Gastroesophageal sphincter (tissue), 4 donors: ENCODE results near the gene TSHZ2. TPM values are rescaled to one million over a fixed set of nuclear protein-coding genes. Genes with fewer than 3 reads are reported as not detected.

ENCODE experiments used
- ATAC-seq: fragments of 150-250 bp; one replicate; pipeline ENCODE4 v1.9.1; 2016; ENCODE audit warnings: mild to moderate bottlenecking, moderate library complexity
- H3K27ac ChIP-seq, 4 donors: fragments of 200-600 bp; sonication (generic) in 3 of 4; 1 replicate in 3 of 4; 2 replicates in 1 of 4; pipeline ENCODE4 v1.5.1; 2016 to 2019
- H3K27me3 ChIP-seq: fragments of 200-600 bp; sonication (generic); one replicate; pipeline ENCODE4 v1.5.1; 2019
- H3K36me3 ChIP-seq, 2 donors: fragments of 200-600 bp; sonication (generic); one replicate each; pipeline ENCODE4 v1.5.1; 2019; ENCODE audit warnings: control low read depth in 1 of 2
- H3K4me1 ChIP-seq, 3 donors: fragments of 200-600 bp; sonication (generic); 1 replicate in 2 of 3; 2 replicates in 1 of 3; pipeline ENCODE4 v1.5.1; 2016 to 2019; ENCODE audit warnings: control low read depth in 2 of 3
- H3K4me3 ChIP-seq, 2 donors: fragments of 200-600 bp; sonication (generic); one replicate each; pipeline ENCODE4 v1.5.1; 2019; ENCODE audit warnings: mild to moderate bottlenecking in 1 of 2, moderate library complexity in 1 of 2
- H3K9me3 ChIP-seq, 3 donors: fragments of 200-600 bp; sonication (generic); one replicate each; pipeline ENCODE4 v1.5.1; 2017 to 2019; ENCODE audit warnings: control low read depth in 2 of 3
- CTCF ChIP-seq, 4 experiments: fragments of 200-600 bp in 2 of 4; fragments of 450-650 bp in 2 of 4; sonication (generic) in 1 of 4; IDR thresholded peaks; one replicate each; pipeline ENCODE4 v1.5.1; 2017 to 2019; ENCODE audit warnings: antibody characterized with exemption in 4 of 4, mild to moderate bottlenecking in 2 of 4, moderate library complexity in 2 of 4
- EP300 ChIP-seq: sonication (generic); formaldehyde crosslinking; IDR thresholded peaks from one replicate; pipeline ENCODE4 v1.6.1; 2017; ENCODE audit warnings: antibody characterized with exemption, mild to moderate bottlenecking
- POLR2A ChIP-seq, 2 donors: fragments of 450-650 bp; IDR thresholded peaks; one replicate each; pipeline ENCODE4 v1.6.1; 2017; ENCODE audit warnings: antibody characterized with exemption in 2 of 2, mild to moderate bottlenecking in 2 of 2, moderate library complexity in 1 of 2
- POLR2AphosphoS5 ChIP-seq: sonication (generic); formaldehyde crosslinking; IDR thresholded peaks from one replicate; pipeline ENCODE4 v1.6.1; 2017; ENCODE audit warnings: antibody characterized with exemption
- WGBS, 2 donors: methylation state at CpG; one replicate each; pipeline ENCODE4 v1.1.5; 2018; ENCODE audit warnings: low coverage in 1 of 2; 5-methylcytosine and 5-hydroxymethylcytosine counted together
- total RNA-seq, 4 donors: library from RNA; depleted of rRNA; stranded (reverse); fragments of >200 nt; gene quantifications; one replicate each; pipeline ENCODE4 v1.1.0, GENCODE V29; 2016

The TSHZ2 gene
- total RNA-seq, 4 donors from 2014 or later = 9.9 to 21.3 (median 12.2) TPM

DNA sequence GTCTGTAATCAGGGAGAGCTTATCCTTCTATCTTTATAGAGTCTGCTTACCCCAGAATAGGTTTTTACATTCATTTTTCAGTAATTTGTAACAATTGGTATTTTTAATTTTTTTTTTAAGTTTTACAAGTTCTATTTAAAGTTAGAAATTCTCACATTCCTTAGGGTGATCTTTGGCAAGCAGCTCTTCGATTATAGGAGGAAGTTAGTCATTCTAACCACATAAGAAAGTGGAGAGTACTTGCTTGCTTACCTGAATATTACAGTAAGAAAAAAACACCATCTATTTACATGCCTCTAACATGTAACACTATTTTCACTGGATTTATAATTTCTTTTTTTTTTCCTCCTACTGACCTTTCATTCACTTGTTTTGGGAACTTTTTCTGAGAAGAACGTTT is 6.7 kb downstream of the TSHZ2 start:
- no peak overlapping the region for H3K4me3 ChIP-seq
- no peak for ATAC-seq
- 43 to 67% methylated on average over 1 to 2 of the region's 2 CpGs for WGBS, 2 donors
- TF ChIP-seq POLR2A (IDR thresholded peaks at IDR 0.05) = no peak
- no peak for TF ChIP-seq EP300
- TF ChIP-seq CTCF (IDR thresholded peaks at IDR 0.05) = no peak
- no peak for TF ChIP-seq POLR2AphosphoS5
- H3K36me3 ChIP-seq = no peaks in the 10 kb centered on the region
- H3K4me1 ChIP-seq = no peaks in the 10 kb centered on the region
- peaks cover 5% of the 10 kb centered on the region for H3K27me3 ChIP-seq
- no peaks in the 10 kb centered on the region for H3K9me3 ChIP-seq
- no peak overlapping the region for H3K27ac ChIP-seq

DNA sequence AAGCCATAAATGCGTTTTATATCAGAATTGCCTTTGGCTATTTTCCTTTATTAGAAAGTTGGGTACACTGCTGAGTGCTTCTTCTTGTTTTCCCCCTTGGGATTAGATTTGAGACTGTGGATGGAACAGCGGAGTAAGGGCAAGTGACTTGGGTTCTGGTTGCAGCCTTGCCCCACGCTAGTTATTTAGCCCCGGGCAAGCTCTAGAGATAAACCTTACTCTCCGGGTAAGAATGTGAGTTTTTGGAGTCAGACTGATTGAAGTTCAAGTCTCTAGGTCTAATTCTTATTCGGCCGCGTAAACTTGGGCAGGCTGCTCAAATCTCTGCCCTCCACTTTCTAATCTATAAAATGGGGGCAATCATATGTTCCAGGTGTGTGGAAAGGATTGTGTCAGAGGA is 8.9 kb downstream of the TSHZ2 start:
- Histone ChIP-seq H3K4me3 (no peak overlapping the region), H3K9me3 (no peaks in the 10 kb centered on the region), H3K36me3 (no peaks in the 10 kb centered on the region), H3K4me1 (no peaks in the 10 kb centered on the region), H3K27ac (no peak overlapping the region), H3K27me3 (no peaks in the 10 kb centered on the region)
- no peak for ATAC-seq
- WGBS, 2 donors = 89 to 92% methylated on average over 7 to 8 of the region's 8 CpGs
- no peak for TF ChIP-seq EP300
- no peak for TF ChIP-seq POLR2AphosphoS5
- no peak for TF ChIP-seq CTCF (IDR thresholded peaks at IDR 0.05)
- no peak for TF ChIP-seq POLR2A (IDR thresholded peaks at IDR 0.05)

DNA sequence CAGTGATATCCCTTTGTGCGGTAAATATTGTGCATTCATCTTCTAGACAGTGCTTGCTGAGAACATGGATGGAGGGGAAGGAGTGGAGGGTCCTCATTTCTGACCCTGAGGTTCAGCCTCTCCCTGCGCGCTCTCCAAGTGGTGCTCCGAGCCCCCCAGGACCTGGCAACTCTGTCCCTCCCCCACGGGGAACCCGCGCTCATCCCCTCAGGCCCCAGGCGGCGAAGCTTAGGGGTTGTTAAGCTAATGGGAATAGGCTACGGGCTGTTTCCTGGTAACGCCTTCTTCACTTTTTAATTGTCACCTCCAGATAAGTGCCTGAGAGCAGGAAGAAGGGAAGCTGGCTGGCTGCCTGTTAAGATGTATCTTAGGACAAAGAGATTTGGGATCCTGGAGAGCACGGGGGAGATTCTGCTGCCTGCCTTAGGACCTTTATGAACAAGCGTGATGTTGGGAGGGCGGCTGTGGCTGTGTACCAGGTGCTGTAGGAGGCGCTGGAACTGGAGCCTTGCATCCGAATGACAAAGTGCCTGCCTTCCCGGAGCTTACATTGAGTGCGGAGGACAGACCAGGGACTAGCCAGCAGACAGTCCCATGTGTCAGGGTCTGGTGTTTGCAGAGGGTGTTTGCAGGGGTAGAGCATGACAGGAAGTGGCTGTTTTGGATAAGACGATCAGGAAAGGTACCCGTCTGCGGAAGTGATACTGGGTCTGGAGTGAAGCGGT is 11.7 kb downstream of the TSHZ2 start:
- TF ChIP-seq POLR2AphosphoS5 = no peak
- no peak for TF ChIP-seq POLR2A (IDR thresholded peaks at IDR 0.05)
- TF ChIP-seq CTCF (IDR thresholded peaks at IDR 0.05) = no peak
- TF ChIP-seq EP300 = no peak
- no peaks in the 10 kb centered on the region for H3K4me1 ChIP-seq
- H3K36me3 ChIP-seq = no peaks in the 10 kb centered on the region
- no peak overlapping the region for H3K27ac ChIP-seq
- 80 to 87% methylated on average over 3 to 17 of the region's 22 CpGs for WGBS, 2 donors
- no peaks in the 10 kb centered on the region for H3K9me3 ChIP-seq
- ATAC-seq = no peak
- H3K27me3 ChIP-seq = no peaks in the 10 kb centered on the region
- no peak overlapping the region for H3K4me3 ChIP-seq

GRCh38 chr20:52984451-52984810 is 12.3 kb downstream of the TSHZ2 start:
- no peaks in the 10 kb centered on the region for H3K4me1 ChIP-seq
- no peak for ATAC-seq
- no peaks in the 10 kb centered on the region for H3K36me3 ChIP-seq
- no peak overlapping the region for H3K27ac ChIP-seq
- WGBS, 2 donors = 78% methylated on average over 10 of the region's 10 CpGs; no CpG with 5 or more reads in 1 of the 2 donors
- no peak overlapping the region for H3K4me3 ChIP-seq
- H3K9me3 ChIP-seq = no peaks in the 10 kb centered on the region
- TF ChIP-seq CTCF (IDR thresholded peaks at IDR 0.05) (no peak), POLR2AphosphoS5 (no peak), EP300 (no peak), POLR2A (IDR thresholded peaks at IDR 0.05) (no peak)
- no peaks in the 10 kb centered on the region for H3K27me3 ChIP-seq

- TF ChIP-seq EP300 (no peak), POLR2A (IDR thresholded peaks at IDR 0.05) (no peak), CTCF (IDR thresholded peaks at IDR 0.05) (no peak), POLR2AphosphoS5 (no peak)
- WGBS, 2 donors = 38 to 62% methylated on average over 1 to 3 of the region's 3 CpGs
- H3K9me3 ChIP-seq = no peaks in the 10 kb centered on the region
These were observed 13.5 kb downstream of the TSHZ2 start for GRCh38 chr20:52985687-52986086.

More at GRCh38 chr20:52985687-52986086, 13.5 kb downstream of the TSHZ2 start:
- H3K4me3 ChIP-seq = no peak overlapping the region
- no peak for ATAC-seq
- H3K27me3 ChIP-seq = no peaks in the 10 kb centered on the region
- no peaks in the 10 kb centered on the region for H3K4me1 ChIP-seq
- no peak overlapping the region for H3K27ac ChIP-seq
- H3K36me3 ChIP-seq = no peaks in the 10 kb centered on the region
